CD1c-positive myeloid dendritic cell (primary cell): ENCODE measurements around the gene TCTA.
"Not testable (repeated sequence)": the region's sequence is repeated elsewhere in the genome, so short reads cannot be mapped to it uniquely, and the experiment has no call there.

Experiments used
- DNase-seq: peaks from one replicate; pipeline ENCODE4 v3.0.0-alpha.2; 2016; ENCODE audit errors: extremely low spot score

TCTA gene, protein sequence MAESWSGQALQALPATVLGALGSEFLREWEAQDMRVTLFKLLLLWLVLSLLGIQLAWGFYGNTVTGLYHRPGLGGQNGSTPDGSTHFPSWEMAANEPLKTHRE

DNA sequence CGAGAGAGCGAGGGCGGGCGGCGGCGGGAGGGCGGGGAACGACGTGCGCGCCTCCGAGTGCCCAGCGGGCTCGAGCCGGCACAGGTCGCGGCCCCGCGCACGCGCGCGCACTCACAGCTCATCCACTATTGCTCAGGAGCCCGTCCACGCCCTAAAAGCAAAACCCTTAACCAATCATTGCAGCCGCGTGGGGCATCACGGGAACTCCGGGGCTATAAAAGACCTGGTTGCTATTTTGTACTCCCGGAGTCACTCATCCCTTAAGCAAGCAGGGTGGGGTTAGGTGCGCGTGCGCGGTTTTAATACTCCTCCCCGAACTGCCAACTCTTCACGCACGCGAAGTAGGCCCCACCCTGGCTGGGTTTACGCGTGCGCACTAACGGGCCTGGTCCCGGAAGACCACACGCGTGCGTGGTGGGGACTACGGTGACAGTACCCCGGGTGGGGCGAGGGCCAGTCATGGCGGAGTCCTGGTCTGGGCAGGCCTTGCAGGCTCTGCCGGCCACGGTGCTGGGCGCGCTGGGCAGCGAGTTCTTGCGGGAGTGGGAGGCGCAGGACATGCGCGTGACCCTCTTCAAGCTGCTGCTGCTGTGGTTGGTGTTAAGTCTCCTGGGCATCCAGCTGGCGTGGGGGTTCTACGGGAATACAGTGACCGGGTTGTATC lies at the start of gene TCTA, which contains the start of gene RHOA:
TSS of gene TCTA (plus strand) at position 456 of the 664 bp plus-strand sequence. CDS start at position 460, 4 bp downstream.
TSS of gene RHOA (minus strand) at position 9 of the 664 bp plus-strand sequence. CDS start 36,387 bp downstream, outside the sequence.
- peak; percentile 100 for DNase-seq

DNA sequence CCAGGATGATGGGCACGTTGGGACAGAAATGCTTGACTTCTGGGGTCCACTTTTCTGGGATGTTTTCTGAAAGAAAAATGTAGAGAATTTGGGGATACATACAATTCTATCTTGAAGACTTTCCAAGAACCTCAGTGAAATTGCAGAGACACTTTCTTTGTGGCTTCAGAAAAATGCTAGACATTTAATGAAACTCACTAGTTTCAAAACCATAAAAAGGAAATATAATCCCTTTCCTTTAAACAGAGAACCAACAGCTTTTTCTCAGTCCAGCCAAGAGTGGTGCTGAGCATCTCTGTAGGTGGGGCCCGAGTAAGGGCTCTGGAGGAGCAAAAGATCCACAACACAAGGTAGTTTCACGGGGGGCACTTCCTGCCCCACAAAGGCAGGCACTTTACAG lies 49.7 kb upstream of the TCTA start:
- no peak for DNase-seq

DNA sequence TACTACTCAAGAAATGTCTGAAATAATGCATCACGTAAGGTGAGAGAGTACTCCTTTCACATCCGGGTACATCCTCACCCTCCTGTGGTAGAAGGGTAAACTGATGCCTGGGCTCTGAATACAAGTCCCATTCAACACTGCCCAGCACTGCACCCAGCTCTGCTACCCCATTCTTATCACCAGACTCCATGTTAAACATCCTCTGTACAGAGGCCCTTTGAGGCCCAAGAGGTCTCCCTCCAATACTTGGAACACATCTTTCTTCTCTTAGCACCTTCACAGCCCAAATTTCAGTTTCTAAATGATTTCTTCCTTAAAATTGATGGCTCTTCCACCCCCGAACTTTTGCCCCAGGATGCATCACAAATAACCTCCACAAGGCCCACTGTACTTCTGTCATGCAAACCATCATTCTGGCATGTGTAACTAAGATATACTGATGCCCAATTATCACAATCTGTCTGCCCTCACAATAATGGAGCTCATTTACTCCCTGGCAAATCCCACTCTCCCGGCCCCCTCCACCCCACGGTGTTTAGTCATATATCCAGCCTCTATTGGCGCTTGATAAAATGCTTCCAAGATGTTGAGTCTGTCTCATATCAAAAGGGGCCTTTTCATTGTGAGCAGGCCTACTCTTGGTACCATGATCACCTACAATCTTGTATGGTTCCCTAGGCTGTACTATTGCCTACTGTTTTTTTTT lies 41.5 kb upstream of the TCTA start:
- no peak for DNase-seq

DNA sequence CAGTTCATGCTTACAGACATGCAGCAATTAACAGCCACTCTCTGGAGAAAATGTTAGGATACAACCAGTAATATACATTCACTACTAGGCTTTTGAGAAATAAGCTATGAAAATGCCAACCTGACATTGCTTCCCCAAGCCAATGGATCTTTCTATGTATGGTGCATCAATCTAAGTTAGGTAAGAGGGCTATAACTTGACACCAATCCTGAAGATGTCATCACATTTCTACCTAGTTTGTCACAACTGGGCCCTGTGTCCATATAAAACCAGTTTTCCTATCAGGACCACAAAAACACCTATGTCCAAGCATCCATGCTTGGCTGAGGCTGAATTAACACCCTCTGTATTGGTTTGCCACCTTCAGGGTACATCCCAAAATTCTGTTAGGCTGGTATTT lies 40.3 kb upstream of the TCTA start:
- no peak for DNase-seq

DNA sequence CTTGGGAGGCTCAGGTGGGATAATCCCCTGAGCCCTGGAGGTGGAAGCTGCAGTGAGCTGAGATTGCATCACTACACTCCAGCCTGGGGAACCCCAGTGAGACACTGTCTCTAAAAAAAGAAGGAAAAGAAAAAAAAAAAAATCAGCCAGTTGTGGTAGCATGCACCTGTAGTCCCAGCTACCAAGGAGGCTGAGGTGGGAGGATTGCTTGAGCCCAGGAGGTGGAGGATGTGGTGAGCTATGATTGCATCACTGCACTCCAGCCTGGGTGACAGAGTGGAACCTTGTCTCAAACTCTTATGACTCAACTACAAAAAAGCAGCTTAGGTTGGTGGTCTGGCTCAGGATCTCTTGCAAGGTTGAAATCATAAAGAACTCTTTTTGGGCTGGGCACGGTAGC lies 34.7 kb upstream of the TCTA start:
- DNase-seq = peak; percentile 22

DNA sequence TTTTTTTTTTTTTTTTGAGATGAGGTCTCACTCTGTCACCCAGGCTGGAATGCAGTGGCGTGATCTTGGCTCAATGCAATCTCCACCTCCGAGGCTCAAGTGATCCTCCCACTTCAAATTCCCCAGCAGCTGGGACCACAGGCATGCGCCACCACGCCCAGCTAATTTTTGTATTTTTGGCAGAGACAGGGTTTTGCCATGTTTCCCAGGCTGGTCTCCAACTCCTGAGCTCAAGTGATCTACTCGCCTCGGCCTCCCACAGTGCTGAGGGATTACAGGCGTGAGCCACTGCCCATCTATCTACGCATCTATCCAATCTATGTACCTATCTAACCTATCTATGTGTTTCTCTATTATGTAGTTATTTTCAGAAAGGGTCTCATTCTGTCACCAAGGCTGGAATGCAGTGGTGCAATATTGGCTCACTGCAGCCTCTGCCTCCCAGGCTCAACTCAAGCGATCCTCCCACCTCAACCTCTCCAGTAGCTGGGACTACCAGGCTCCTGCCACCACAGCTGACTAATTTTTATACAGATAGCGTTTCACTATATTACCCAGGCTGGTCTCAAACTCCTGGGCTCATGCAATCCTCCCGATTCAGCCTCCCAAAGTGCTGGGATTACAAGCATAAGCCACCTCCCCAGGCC lies 33.9 kb upstream of the TCTA start:
- DNase-seq = no peak

DNA sequence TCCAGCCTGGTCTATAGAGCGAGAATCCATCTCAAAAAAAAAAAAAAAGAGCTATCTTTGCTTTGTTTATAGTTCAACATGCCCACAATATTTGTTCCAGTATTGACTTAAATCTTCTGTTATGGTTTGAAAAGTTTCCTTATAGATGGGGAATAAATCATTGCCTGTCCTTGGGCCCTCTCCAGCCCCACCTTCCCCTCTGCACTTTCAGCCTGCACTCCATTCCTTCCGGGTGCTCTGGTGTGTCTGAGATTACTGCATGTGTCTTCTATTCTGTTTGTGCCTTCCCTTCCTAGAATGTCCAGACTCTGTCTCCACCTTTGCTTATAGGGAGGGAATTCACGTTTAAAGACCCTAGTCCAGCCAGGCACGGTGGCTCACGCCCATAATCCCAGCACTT lies 28.8 kb upstream of the TCTA start:
- DNase-seq = no peak

DNA sequence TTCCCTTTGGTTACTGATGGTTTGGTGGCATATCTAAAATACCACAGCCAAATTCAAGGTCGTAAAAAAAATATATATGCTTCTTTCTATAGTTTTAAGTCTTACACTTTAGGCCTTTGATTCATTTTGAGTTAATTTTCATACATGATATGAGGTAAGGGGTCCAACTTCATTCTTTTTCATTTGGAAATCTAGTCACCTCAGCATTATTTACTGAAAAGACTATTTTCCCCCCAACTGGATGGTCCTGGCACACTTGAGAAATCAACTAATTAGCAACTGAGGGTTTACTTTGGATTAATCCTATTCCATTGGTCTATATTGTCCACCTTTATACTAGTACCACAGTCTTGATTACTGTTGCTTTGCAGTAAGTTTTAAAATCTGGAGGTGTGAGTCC lies 26.6 kb upstream of the TCTA start:
- no peak for DNase-seq

DNA sequence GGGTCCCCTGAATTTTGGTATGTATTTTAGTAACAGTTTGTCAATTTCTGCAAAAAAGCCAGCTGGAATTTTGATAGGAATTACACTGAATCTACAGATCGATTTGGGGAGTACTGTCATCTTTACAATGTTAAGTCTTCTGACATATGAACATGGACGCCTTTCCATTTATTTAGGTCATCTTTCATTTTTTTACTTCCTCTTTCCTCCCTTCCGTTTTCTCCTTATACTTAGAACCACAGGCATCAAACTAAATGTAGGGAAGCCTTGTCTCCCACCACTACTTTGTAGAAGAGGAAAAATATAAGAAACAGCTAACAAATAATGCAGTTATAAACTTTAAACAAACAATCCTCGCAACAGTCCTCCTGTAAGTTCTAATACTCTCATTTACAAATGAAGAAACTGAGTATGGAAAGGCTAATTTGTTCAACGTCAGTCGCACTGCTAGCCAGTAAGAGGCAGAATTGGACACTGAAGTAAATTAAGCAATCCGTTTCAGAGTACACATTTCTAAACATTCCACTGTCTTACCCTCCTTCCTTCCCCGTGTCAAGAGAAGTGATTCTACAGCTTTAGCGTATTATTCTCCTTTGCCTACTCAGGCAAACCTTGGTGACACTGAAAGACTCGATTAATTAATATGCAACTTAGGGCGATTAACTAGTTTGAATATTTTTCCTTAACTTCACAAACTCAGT lies 26.0 kb upstream of the TCTA start:
- DNase-seq = peak; percentile 66

DNA sequence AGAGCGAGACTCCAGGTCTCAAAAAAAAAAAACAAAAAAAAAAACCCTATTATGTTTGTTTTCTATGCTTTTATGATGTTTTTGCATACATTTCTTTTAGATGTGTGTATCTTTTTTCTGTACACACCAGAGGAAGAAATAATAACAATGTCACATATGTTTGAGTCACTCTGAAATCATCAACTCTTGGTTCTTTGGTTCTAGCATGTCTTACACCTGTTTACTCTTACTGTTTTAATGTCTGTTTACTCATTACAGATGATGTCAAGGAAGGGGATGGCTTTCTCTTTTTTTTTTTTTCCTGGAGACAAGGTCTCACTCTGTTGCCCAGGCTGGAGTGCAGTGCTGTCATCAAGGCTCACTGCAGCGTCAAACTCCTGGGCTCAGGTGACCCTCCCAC lies 24.5 kb upstream of the TCTA start:
- DNase-seq = no peak

DNA sequence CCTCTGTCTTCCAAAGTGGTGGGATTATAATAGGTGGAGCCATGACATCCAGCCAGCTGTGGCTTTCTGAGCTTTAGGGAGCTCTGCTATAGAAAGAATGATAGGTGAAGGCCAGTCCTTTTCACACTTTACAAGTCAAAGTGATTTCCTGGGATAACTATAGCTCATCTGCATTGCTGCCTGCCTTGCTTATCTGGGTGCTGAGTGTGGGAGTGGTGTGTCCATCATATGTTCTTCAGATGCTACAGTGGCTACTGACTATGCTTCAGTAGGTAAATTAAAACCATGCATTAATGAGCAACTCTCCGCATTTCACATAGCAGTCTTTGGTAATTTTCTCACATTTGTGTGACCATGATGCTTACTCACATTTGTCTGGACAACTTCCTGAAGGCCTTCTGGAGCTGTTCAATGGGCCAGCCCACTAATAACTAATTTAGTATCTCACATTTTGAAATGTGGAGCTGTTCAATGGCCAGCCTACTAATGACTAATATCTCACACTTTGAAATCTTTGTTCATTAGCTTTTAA lies 23.9 kb upstream of the TCTA start:
- no peak for DNase-seq

DNA sequence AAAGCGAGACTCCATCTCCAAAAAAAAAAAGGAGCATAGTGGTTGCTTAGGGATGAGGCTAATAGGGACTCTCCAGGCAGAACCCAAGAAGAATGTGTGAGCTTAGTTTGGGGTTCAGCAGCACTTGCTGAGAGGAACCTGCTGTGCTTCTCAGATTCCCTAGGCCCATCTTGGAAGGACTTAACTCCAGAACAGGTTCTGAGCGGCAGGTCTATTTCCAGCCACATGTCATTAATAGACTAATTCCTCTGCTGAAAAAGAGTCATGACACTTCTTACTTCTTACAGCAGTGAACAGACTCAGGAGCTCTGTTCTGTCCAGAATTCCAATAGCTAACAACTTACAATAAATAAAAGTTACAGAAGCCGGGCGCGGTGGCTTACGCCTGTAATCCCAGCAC lies 22.9 kb upstream of the TCTA start:
- DNase-seq = no peak

DNA sequence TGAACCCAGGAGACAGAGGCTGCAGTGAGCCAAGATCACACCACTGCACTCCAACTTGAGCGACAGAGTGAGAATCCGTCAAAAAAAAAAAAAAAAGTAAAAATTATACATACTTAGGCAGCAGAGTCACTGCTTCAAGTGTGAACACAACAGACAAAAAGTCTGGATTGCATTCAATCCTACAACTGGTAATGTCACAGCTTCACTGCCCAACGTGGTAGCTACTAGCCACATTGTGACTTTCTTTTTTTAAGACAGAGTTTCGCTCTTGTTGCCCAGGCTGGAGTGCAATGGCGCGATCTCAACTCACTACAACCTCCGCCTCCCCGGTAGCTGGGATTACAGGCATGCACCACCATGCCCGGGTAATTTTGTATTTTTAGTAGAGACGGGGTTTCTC lies 20.9 kb upstream of the TCTA start:
- DNase-seq = not testable (repeated sequence)

DNA sequence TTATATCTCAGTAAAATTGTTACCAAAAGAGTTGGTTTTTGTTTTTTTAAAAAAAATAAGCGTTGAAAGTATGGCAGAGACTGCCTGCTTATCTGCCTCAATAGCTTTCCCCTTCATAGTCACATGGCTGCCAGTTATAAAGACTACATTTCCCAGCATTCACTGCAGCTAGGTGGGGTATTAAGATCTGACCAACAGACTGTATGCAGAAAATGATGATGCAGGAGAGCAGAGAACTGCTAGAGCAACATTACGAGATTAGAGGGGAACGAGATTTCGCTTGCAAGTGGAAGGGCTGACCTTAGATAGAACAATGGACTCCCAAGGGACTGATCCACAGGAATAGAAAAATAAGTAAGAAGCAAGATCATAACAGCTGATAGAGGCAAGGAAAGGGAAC lies 14.8 kb upstream of the TCTA start:
- no peak for DNase-seq

DNA sequence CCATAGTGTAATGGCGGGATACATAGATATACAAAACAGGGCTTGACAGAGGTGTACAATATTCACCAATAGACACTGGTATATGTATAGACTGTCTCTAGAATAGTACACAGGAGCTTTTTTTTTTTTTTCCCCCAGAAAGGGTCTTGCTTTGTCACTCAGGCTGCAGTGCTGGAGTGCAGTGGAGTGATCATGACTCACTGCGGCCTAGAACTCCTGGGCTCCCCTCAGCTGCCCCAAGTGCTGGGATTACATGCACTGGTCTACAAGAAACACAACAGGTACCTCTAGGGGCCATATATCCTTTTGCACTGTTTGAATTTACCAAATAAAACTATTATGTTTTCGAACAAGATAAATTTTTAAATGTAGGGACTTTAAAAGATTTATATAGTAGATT lies 12.8 kb upstream of the TCTA start:
- DNase-seq = no peak

DNA sequence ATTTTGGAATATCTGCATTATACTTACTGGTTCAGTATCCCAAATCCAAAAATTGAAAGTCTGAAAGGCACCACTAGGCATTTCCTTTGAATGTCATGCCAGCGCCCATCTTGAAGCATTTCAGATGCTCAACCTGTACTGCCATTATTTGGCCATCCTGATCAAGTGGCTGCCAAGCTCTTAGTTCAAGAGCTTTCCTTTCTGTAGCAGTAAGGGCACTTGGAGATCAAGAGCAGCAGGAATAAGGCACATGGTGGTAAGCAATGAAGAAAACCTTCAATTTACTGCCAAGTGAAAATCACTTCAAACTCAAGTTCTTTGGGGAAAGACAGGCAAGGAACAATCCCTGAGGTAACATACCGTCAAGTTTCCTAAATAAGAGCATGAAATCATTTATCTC lies 10.5 kb upstream of the TCTA start:
- DNase-seq = no peak

DNA sequence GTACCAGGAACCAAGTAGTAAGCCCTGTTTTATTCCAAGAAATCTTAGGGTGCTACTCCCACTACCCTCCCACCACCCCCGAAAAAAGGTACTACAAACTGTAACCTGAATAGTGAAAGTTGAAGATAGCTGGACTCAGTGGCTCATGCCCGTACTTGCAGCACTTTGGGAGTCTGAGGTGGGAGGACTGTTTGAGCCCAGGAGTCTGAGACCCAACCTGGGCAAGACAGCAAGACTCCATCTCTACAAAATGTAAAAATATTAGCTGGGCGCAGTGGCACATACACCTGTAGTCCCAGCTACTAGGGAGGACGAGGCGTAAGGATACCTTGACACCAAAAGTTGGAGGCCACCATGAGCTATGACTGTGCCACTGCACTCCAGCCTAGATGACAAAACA lies 8.3 kb upstream of the TCTA start:
- DNase-seq = no peak

DNA sequence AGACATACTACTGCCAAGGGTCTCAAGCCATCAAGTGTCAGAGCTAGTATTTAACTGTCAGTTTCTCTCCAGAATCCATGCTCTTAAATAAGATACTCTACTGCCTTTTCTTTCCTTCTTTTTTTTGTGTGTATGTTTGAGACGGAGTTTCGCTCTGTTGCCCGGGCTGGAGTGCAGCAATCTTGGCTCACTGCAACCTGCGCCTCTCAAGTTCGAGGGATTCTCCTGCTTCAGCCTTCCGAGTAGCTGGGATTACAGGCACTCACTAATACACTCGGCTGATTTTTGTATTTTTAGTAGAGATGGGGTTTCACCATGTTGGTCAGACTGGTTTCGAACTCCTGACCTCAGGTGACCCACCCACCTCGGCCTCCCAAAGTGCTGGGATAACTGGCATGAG lies 6.7 kb upstream of the TCTA start:
- not testable (repeated sequence) for DNase-seq

DNA sequence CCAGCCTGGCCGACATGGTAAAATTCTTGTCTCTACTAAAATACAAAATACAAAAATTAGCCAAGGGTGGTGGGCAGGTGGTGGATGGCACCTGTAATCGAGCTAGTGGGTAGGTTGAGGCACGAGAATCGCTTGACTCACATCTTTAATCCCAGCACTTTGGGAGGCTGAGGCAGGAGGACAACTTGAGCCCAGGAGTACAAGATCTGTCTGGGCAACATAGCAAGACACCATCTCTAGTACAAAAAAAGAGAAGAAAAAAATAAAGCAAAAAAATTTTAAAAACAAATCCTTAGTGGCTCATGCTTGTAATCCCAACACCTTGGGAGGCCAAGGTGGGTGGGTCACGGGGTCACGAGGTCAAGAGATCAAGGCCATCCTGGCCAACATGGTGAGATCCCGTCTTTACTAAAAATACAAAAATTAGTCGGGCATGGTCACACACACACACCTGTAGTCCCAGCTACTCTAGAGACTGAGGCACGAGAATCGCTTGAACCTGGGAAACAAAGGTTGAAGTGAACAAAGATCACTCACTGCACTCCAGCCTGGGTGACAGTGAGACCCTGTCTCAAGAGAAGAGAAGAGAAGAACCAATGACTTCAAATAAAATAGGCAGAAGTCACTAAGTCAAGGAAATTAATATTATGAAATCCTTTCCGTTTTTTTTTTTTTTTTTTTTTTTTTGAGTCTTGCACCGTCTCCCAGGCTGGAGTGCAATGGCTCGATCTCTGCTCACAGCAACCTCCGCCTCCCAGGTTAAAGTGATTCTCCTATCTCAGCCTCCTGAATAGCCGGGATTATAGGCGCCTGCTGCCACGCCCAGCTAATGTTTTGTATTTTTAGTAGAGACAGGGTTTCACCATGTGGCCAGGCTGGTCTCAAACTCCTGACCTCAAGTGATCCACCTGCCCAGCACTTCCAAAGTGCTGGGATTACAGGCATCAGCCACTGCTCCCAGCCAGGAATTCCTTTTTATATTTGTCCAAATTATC lies 5.4 kb upstream of the TCTA start:
- DNase-seq = peak; percentile 29

DNA sequence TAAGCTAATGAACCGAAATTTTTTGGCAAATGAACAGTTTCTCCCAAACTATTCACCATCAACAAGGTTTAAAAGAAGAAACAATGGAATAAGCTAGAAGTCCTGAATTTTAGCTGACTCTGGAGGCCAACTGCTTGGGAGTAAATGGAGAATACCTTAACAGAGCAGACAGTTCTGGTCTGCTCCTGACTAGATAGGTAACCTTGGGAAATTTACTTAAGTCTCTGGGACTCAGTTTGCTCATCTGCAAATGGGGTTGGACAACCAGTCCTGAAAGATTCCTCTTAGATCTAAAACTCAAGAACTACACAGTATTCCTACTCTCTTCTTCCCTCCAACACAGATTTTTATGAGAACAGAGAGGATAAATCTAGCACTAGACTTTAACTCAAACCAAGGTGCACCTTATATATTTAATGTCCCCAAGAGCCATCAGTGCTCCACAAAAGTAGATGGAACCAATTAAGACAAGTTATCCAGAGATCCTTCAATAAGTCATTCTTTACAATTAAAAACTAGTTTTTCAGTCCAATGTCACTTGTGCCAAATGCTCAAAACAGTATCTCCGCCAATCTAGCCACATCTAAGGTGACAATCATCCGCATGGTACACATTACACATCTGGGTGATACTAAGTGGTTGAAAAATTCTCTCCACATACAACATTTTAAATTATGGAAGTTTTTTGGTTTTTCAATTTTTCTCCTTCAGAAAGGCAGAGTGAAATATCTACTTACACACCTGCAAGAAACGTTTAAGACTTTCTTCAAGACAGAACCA lies 2.0 kb upstream of the TCTA start:
- no peak for DNase-seq
